ENCODE measurements around the gene EFNA5. TPM values are rescaled to one million over a fixed set of nuclear protein-coding genes. Genes with fewer than 3 reads are reported as not detected.

EFNA5 gene
- total RNA-seq, 1 donor from 2014 or later, result 43.0 TPM

DNA sequence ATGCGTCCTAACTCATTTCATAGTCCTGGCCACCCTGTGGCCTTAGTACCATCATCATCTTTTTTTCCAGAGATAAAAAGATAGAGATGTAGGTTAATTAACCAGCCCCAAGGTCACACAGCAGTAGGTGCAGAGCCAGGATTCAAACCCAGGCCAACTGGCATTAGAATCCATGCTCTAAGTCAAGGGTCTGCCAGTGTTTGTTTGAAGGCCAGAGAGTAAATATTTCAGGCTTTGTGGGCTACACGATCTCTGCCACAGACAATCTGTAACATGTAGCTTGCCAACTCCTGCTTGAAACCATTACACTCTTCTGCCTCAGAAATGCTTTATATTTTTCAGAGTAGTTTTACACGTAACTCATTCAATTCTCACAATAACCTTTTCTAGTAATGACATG, 119.6 kb downstream of the EFNA5 start:
- TF ChIP-seq CTCF (conservative IDR thresholded peaks at IDR 0.05), result no peak
- Mint-ChIP-seq H3K4me1 (peaks cover 43% of the 10 kb centered on the region), H3K36me3 (ENCODE audit: low read depth) (no peaks in the 10 kb centered on the region), H3K9me3 (no peaks in the 10 kb centered on the region), H3K27ac (ENCODE audit: unreplicated experiment) (peak overlapping the region; percentile 90), H3K27me3 (ENCODE audit: low read depth) (no peaks in the 10 kb centered on the region), H3K4me3 (no peak overlapping the region)
- DNase-seq (ENCODE audit: low read depth, low spot score), result no peak

DNA sequence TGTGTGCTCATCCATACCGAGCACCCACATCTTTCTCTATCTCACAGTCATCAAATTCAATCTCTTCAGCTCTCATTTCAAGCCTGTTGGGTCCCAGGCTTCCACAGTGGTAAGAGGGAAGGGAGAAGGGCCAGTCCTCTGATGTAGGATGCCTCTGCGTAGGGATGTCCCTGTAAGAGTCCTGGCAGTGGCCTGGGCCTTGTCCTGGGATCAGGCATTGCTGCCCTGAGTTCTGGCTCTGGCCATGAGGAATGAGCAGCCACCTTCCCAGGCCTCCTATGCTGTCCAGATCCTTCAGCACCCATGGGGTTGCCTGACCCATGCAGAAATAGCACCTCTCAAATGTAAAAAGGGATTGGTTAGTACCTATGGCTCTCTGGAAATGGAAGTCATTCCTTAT, 121.2 kb downstream of the EFNA5 start:
- no peak for TF ChIP-seq CTCF (conservative IDR thresholded peaks at IDR 0.05)
- no peak overlapping the region for H3K27ac Mint-ChIP-seq (ENCODE audit: unreplicated experiment)
- peaks cover 50% of the 10 kb centered on the region for H3K4me1 Mint-ChIP-seq
- H3K9me3 Mint-ChIP-seq, result no peaks in the 10 kb centered on the region
- no peak for DNase-seq (ENCODE audit: low read depth, low spot score)
- H3K27me3 Mint-ChIP-seq (ENCODE audit: low read depth), result no peaks in the 10 kb centered on the region
- H3K36me3 Mint-ChIP-seq (ENCODE audit: low read depth), result no peaks in the 10 kb centered on the region
- H3K4me3 Mint-ChIP-seq, result no peak overlapping the region

- no peak for TF ChIP-seq CTCF (conservative IDR thresholded peaks at IDR 0.05)
- no peaks in the 10 kb centered on the region for H3K27me3 Mint-ChIP-seq (ENCODE audit: low read depth)
- H3K4me1 Mint-ChIP-seq, result peaks cover 51% of the 10 kb centered on the region
- H3K27ac Mint-ChIP-seq (ENCODE audit: unreplicated experiment), result no peak overlapping the region
- no peaks in the 10 kb centered on the region for H3K36me3 Mint-ChIP-seq (ENCODE audit: low read depth)
- no peaks in the 10 kb centered on the region for H3K9me3 Mint-ChIP-seq
- no peak for DNase-seq (ENCODE audit: low read depth, low spot score)
- H3K4me3 Mint-ChIP-seq, result no peak overlapping the region
Measured at GRCh38 chr5:107548477-107548876, 122.3 kb downstream of the EFNA5 start.

DNA sequence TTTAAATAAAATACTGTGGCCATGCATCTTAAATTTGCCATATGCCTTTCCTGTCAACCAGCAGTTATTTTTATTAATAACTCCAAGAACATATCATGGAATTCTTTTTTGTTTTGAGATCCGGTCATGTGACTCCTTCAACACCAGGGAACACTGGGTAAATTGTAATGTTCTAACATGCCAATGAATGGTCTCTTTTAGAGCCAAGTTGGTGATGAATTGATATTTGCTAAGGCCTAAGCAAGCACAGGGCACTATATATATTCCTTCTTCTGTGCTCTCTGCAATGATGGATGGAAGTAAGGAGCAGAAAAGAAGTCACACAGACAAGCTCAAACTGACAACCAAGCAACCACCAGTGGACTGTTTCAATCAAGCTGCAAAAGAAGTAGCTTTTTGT, 124.0 kb downstream of the EFNA5 start:
- H3K9me3 Mint-ChIP-seq, result no peaks in the 10 kb centered on the region
- H3K4me3 Mint-ChIP-seq, result no peak overlapping the region
- no peaks in the 10 kb centered on the region for H3K36me3 Mint-ChIP-seq (ENCODE audit: low read depth)
- H3K4me1 Mint-ChIP-seq, result peaks cover 55% of the 10 kb centered on the region
- no peaks in the 10 kb centered on the region for H3K27me3 Mint-ChIP-seq (ENCODE audit: low read depth)
- H3K27ac Mint-ChIP-seq (ENCODE audit: unreplicated experiment), result no peak overlapping the region
- TF ChIP-seq CTCF (conservative IDR thresholded peaks at IDR 0.05), result no peak
- DNase-seq (ENCODE audit: low read depth, low spot score), result no peak

- Mint-ChIP-seq H3K4me1 (peaks cover 53% of the 10 kb centered on the region), H3K27ac (ENCODE audit: unreplicated experiment) (no peak overlapping the region), H3K9me3 (no peaks in the 10 kb centered on the region), H3K27me3 (ENCODE audit: low read depth) (no peaks in the 10 kb centered on the region), H3K4me3 (no peak overlapping the region), H3K36me3 (ENCODE audit: low read depth) (no peaks in the 10 kb centered on the region)
- no peak for DNase-seq (ENCODE audit: low read depth, low spot score)
- no peak for TF ChIP-seq CTCF (conservative IDR thresholded peaks at IDR 0.05)
Measured at GRCh38 chr5:107545486-107545885, 125.3 kb downstream of the EFNA5 start.

DNA sequence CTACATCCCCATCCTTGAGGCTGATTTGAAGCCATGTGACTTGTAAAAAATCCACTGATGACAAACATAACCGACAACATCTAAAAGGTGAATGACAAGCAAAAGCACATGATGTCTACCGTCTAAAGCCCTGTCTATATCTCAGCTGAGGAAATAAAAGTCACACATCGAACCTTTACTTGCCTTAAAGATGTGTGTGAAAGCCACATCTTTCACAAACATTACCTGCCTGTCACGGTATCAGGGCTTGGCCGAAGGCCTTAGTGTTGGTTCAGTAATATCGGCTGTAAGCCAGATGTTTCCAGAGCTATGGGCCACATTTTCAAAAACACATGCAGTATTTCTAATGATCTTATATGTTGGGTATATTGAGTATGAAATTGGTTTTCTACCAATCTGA, 125.8 kb downstream of the EFNA5 start:
- Mint-ChIP-seq H3K9me3 (no peaks in the 10 kb centered on the region), H3K36me3 (ENCODE audit: low read depth) (no peaks in the 10 kb centered on the region)

More for the DNA sequence above, 125.8 kb downstream of the EFNA5 start:
- H3K27me3 Mint-ChIP-seq (ENCODE audit: low read depth), result no peaks in the 10 kb centered on the region
- TF ChIP-seq CTCF (conservative IDR thresholded peaks at IDR 0.05), result no peak
- H3K27ac Mint-ChIP-seq (ENCODE audit: unreplicated experiment), result no peak overlapping the region
- no peak overlapping the region for H3K4me3 Mint-ChIP-seq
- H3K4me1 Mint-ChIP-seq, result peaks cover 56% of the 10 kb centered on the region
- DNase-seq (ENCODE audit: low read depth, low spot score), result no peak
